HCT116 (cell line): ENCODE results near the gene TBX4. TPM values are rescaled to one million over a fixed set of nuclear protein-coding genes. Genes with fewer than 3 reads are reported as not detected.

ENCODE experiments used
- ATAC-seq: fragments of 200-7000 bp; cut with Tn5 transposase; 2 replicates; pipeline ENCODE4 v1.9.1; 2020; ENCODE audit warnings: mild to moderate bottlenecking, moderate library complexity
- BruUV-seq: library from RNA; stranded (reverse); fragments of 400-500 nt; replicated peaks from 2 replicates; lab custom pipeline; 2021; lab: Mats Ljungman, UMichigan
- CTCF ChIA-PET: fragments of 300-600 bp; sonication (Branson Sonifier 250); formaldehyde crosslinking; loops from one replicate; lab custom pipeline; 2021; ENCODE audit warnings: antibody characterized with exemption; lab: Charles Lee
- POLR2A ChIA-PET: fragments of 300-600, 350-600 bp; sonication (Branson Sonifier 250); formaldehyde crosslinking; loops from one replicate; lab custom pipeline; 2021; ENCODE audit warnings: antibody characterized with exemption; lab: Charles Lee
- RAD21 ChIA-PET, 2 experiments: fragments of 300-600 bp; sonication (Branson Sonifier 250); formaldehyde crosslinking; loops; one replicate each; lab custom pipeline; 2023; ENCODE audit warnings: low total read pairs in 2 of 2; ENCODE audit not compliant: uncharacterized antibody in 2 of 2, unreplicated experiment in 2 of 2, low non-redundant PET in 1 of 2; lab: Charles Lee
- DNase-seq: peaks from one replicate; pipeline ENCODE4 v3.0.0-alpha.2; 2010; ENCODE audit warnings: low read depth, low spot score
- H2AFZ ChIP-seq: fragments of 200-600 bp; shearing (Covaris generic), sonication (generic); 2 replicates; pipeline ENCODE4 v1.6.1; 2017; ENCODE audit warnings: low read depth, mixed run types, mixed read lengths, antibody characterized with exemption, low read length; ENCODE audit not compliant: poor library complexity, severe bottlenecking
- H3K27ac ChIP-seq: 2 replicates; pipeline ENCODE4 v1.5.1; 2012; ENCODE audit warnings: low read depth, low read length
- H3K27me3 ChIP-seq: fragments of 200-600 bp; sonication (generic); 2 replicates; pipeline ENCODE4 v1.6.1; 2016; ENCODE audit warnings: mixed run types, low read length, mixed read lengths; ENCODE audit not compliant: insufficient read depth
- H3K36me3 ChIP-seq, 2 experiments: fragments of 200-500 bp in 1 of 2; fragments of 200-600 bp in 1 of 2; sonication (Bioruptor generic) in 1 of 2; sonication (generic) in 1 of 2; 2 replicates each; pipeline versions ENCODE4 v1.5.1 to v1.6.1; 2014 to 2016; ENCODE audit warnings: low read length in 2 of 2, inconsistent platforms in 1 of 2, mixed read lengths in 1 of 2, mixed run types in 1 of 2; ENCODE audit not compliant: insufficient read depth in 2 of 2, control insufficient read depth in 1 of 2
- H3K4me1 ChIP-seq, 2 experiments: fragments of 200-600 bp in 1 of 2; sonication (generic) in 1 of 2; 2 replicates each; pipeline versions ENCODE4 v1.5.1 to v1.6.1; 2012 to 2017; ENCODE audit warnings: low read length in 2 of 2, inconsistent platforms in 1 of 2, mild to moderate bottlenecking in 1 of 2, mixed read lengths in 1 of 2, mixed run types in 1 of 2, moderate library complexity in 1 of 2; ENCODE audit not compliant: insufficient read depth in 2 of 2, control insufficient read depth in 1 of 2
- H3K4me2 ChIP-seq: fragments of 200-600 bp; sonication (generic); 2 replicates; pipeline ENCODE4 v1.6.1; 2017; ENCODE audit warnings: mixed run types, low read length, mixed read lengths
- H3K4me3 ChIP-seq, 2 experiments: fragments of 200-600 bp in 1 of 2; sonication (generic) in 1 of 2; replicated peaks in 1 of 2; 2 replicates each; pipeline ENCODE4 v1.5.1; 2011 to 2016; ENCODE audit warnings: low read length in 2 of 2, control low read depth in 1 of 2, low read depth in 1 of 2, mild to moderate bottlenecking in 1 of 2, mixed read lengths in 1 of 2, mixed run types in 1 of 2
- H3K79me2 ChIP-seq: fragments of 200-600 bp; sonication (generic); 2 replicates; pipeline ENCODE4 v1.6.1; 2017; ENCODE audit warnings: mild to moderate bottlenecking, mixed run types, low read length, moderate library complexity, mixed read lengths; ENCODE audit not compliant: insufficient read depth
- H3K9ac ChIP-seq: fragments of 200-600 bp; sonication (generic); 2 replicates; pipeline ENCODE4 v1.6.1; 2016; ENCODE audit warnings: low read length, mixed read lengths
- H3K9me2 ChIP-seq: fragments of 200-600 bp; sonication (generic), shearing (Covaris generic); 2 replicates; pipeline ENCODE4 v1.6.1; 2017; ENCODE audit warnings: mixed run types, mild to moderate bottlenecking, moderate library complexity; ENCODE audit not compliant: insufficient read depth
- H3K9me3 ChIP-seq, 2 experiments: fragments of 200-500 bp in 1 of 2; fragments of 200-600 bp in 1 of 2; sonication (Bioruptor generic) in 1 of 2; sonication (generic) in 1 of 2; 2 replicates each; pipeline ENCODE4 v1.6.1; 2014 to 2017; ENCODE audit warnings: low read length in 2 of 2, mixed read lengths in 2 of 2, inconsistent platforms in 1 of 2, low read depth in 1 of 2, mild to moderate bottlenecking in 1 of 2, mixed run types in 1 of 2, moderate library complexity in 1 of 2; ENCODE audit not compliant: control insufficient read depth in 1 of 2, insufficient read depth in 1 of 2
- H4K20me1 ChIP-seq: fragments of 200-600 bp; sonication (generic), shearing (Covaris generic); 2 replicates; pipeline ENCODE4 v1.6.1; 2017; ENCODE audit warnings: mixed run types, mild to moderate bottlenecking, moderate library complexity; ENCODE audit not compliant: insufficient read depth
- CBX3 ChIP-seq: IDR thresholded peaks from 2 replicates; pipeline ENCODE4 v1.6.1; 2012; ENCODE audit warnings: low read depth
- CEBPB ChIP-seq: IDR thresholded peaks from 2 replicates; pipeline ENCODE4 v1.6.1; 2012; ENCODE audit warnings: low read depth
- FOSL1 ChIP-seq: IDR thresholded peaks from 2 replicates; pipeline ENCODE4 v1.6.1; 2012; ENCODE audit warnings: low read depth
- POLR2AphosphoS5 ChIP-seq: IDR thresholded peaks from 2 replicates; pipeline ENCODE4 v1.6.1; 2011; ENCODE audit warnings: mild to moderate bottlenecking, low read depth, low read length, moderate library complexity
- SIN3A ChIP-seq: IDR thresholded peaks from 2 replicates; pipeline ENCODE4 v1.6.1; 2012; ENCODE audit warnings: low read depth
- TCF7L2 ChIP-seq: IDR thresholded peaks from 2 replicates; pipeline ENCODE4 v1.7.0; 2011; ENCODE audit warnings: borderline replicate concordance, inconsistent platforms; ENCODE audit not compliant: insufficient read depth, insufficient read length; ENCODE audit errors: extremely low read depth
- YY1 ChIP-seq: IDR thresholded peaks from 2 replicates; pipeline ENCODE4 v1.6.1; 2011; ENCODE audit warnings: low read length, low read depth, moderate library complexity, mild to moderate bottlenecking; ENCODE audit not compliant: insufficient replicate concordance; ENCODE audit errors: extremely low read depth
- ZNF274 ChIP-seq: fragments of 200-500 bp; sonication (Bioruptor generic); IDR thresholded peaks from 2 replicates; pipeline ENCODE4 v1.6.1; 2014; ENCODE audit warnings: mild to moderate bottlenecking, low read depth, low read length, inconsistent platforms
- intact Hi-C: fragments of 100-400 bp; cut with micrococcal nuclease; formaldehyde crosslinking; loops from 2 replicates; pipeline ENCODE4 v1.10.0; 2022
- total RNA-seq: library from RNA; stranded (reverse); gene quantifications from one replicate; pipeline ENCODE4 v1.2.1, GENCODE V29; 2021; ENCODE audit not compliant: unreplicated experiment
- TF ChIP-seq, protein P1 (sequence below): IDR thresholded peaks from 2 replicates; pipeline ENCODE4 v1.6.1; 2012
- TF ChIP-seq, protein P2 (sequence below): IDR thresholded peaks from 2 replicates; pipeline ENCODE4 v1.6.1; 2011; ENCODE audit warnings: mild to moderate bottlenecking, low read length, moderate library complexity; ENCODE audit not compliant: insufficient replicate concordance; ENCODE audit errors: extremely low read depth
- TF ChIP-seq, protein P3 (sequence below), 3 experiments: fragments of 200-600 bp in 1 of 3; sonication (generic) in 1 of 3; IDR thresholded peaks in 2 of 3; conservative IDR thresholded peaks in 1 of 3; 2 replicates each; pipeline ENCODE4 v1.5.1; 2012 to 2017; ENCODE audit warnings: low read depth in 2 of 3, low read length in 2 of 3, antibody characterized with exemption in 1 of 3, borderline replicate concordance in 1 of 3, control low read depth in 1 of 3, mild to moderate bottlenecking in 1 of 3, mixed read lengths in 1 of 3, mixed run types in 1 of 3, moderate library complexity in 1 of 3; ENCODE audit not compliant: insufficient read depth in 1 of 3

Gene TBX4
- total RNA-seq, 1 experiment from 2014 or later: 0.27 TPM

- ChIA-PET RAD21 (no interaction called here), CTCF (interaction anchor here (1.3 kb wide), 1 partner anchor 10 kb away, joined by 3 read pairs; no protein-coding TSS in a partner anchor), POLR2A (no interaction called here)
- no peak overlapping the region for H3K27ac ChIP-seq
- H3K9me2 ChIP-seq: no peaks in the 10 kb centered on the region
- ATAC-seq (no peak), DNase-seq (no peak)
- no peaks in the 10 kb centered on the region for H3K27me3 ChIP-seq
- H3K79me2 ChIP-seq: no peaks in the 10 kb centered on the region
- intact Hi-C loops: no loop called here
- H3K36me3 ChIP-seq: no peaks in the 10 kb centered on the region
- no peak overlapping the region for H3K4me3 ChIP-seq
- no peak overlapping the region for H2AFZ ChIP-seq
- H3K9me3 ChIP-seq: no peaks in the 10 kb centered on the region
- no TSS peak for BruUV-seq
- H3K4me1 ChIP-seq: peaks cover 0 to 6% of the 10 kb centered on the region in 2 experiments; a peak in 1 of 4 replicates
- no peak overlapping the region for H3K9ac ChIP-seq
- TF ChIP-seq, protein P1, sequence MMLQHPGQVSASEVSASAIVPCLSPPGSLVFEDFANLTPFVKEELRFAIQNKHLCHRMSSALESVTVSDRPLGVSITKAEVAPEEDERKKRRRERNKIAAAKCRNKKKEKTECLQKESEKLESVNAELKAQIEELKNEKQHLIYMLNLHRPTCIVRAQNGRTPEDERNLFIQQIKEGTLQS: no peak
- TF ChIP-seq, protein P2, sequence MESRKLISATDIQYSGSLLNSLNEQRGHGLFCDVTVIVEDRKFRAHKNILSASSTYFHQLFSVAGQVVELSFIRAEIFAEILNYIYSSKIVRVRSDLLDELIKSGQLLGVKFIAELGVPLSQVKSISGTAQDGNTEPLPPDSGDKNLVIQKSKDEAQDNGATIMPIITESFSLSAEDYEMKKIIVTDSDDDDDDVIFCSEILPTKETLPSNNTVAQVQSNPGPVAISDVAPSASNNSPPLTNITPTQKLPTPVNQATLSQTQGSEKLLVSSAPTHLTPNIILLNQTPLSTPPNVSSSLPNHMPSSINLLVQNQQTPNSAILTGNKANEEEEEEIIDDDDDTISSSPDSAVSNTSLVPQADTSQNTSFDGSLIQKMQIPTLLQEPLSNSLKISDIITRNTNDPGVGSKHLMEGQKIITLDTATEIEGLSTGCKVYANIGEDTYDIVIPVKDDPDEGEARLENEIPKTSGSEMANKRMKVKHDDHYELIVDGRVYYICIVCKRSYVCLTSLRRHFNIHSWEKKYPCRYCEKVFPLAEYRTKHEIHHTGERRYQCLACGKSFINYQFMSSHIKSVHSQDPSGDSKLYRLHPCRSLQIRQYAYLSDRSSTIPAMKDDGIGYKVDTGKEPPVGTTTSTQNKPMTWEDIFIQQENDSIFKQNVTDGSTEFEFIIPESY: no peak
- TF ChIP-seq CBX3 (no peak), TCF7L2 (no peak), FOSL1 (no peak), ZNF274 (no peak), YY1 (no peak), CEBPB (no peak), SIN3A (no peak), POLR2AphosphoS5 (no peak)
- TF ChIP-seq, protein P3, sequence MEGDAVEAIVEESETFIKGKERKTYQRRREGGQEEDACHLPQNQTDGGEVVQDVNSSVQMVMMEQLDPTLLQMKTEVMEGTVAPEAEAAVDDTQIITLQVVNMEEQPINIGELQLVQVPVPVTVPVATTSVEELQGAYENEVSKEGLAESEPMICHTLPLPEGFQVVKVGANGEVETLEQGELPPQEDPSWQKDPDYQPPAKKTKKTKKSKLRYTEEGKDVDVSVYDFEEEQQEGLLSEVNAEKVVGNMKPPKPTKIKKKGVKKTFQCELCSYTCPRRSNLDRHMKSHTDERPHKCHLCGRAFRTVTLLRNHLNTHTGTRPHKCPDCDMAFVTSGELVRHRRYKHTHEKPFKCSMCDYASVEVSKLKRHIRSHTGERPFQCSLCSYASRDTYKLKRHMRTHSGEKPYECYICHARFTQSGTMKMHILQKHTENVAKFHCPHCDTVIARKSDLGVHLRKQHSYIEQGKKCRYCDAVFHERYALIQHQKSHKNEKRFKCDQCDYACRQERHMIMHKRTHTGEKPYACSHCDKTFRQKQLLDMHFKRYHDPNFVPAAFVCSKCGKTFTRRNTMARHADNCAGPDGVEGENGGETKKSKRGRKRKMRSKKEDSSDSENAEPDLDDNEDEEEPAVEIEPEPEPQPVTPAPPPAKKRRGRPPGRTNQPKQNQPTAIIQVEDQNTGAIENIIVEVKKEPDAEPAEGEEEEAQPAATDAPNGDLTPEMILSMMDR (IDR thresholded peaks at IDR 0.05 in 2 of 3, conservative IDR thresholded peaks at IDR 0.05 in 1 of 3; ENCODE audit: borderline replicate concordance in 1 of 3, insufficient read depth in 1 of 3, low read depth in 2 of 3, low read length in 2 of 3): no peak
- H3K4me2 ChIP-seq: no peak overlapping the region
- no peaks in the 10 kb centered on the region for H4K20me1 ChIP-seq
These were observed 8.8 kb downstream of the TBX4 start for GRCh38 chr17:61460796-61461585.
